ENCODE measurements around the gene USF3.

USF3 gene

DNA sequence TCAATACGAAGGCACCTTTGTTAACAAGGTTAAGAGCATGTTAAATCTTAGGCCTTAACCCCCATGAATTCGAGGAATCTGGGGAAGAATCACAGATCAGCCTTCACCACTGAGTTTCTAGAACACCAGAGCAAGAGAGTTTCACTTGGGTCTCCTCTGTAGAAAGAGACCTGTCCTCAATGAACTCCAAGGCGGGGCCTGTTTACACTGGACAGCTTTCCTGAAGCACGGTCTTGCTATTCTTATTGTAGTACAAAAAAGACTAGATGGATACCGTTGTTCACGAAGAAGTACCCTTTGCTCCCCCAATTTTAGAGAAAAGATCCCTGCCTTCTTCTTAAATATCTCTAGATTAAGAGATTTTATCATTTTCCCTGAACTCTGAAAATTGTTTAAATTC, 64.9 kb downstream of the USF3 start:
- no peak for TF ChIP-seq Cebpa-rat (IDR thresholded peaks at IDR 0.05)
- Histone ChIP-seq H3K4me2 (0 out of 22 replicates have a peak overlapping the region, but pooled peaks of 1 of the 11 experiments have one; percentile 18), H3K9ac (no peak overlapping the region), H3K4me3 (no peak overlapping the region), H3K27ac (0 out of 22 replicates have a peak overlapping the region, but pooled peaks of 1 of the 11 experiments have one; percentile 10), H3K9me3 (replicated peaks in 1 of 11) (no peaks in the 10 kb centered on the region), H3K27me3 (no peaks in the 10 kb centered on the region), H4K20me1 (no peaks in the 10 kb centered on the region), H3K4me1 (peaks cover 0 to 11% (median 0%) of the 10 kb centered on the region in 10 experiments; a peak in 7 of 20 replicates), H3K36me3 (no peaks in the 10 kb centered on the region)

DNA sequence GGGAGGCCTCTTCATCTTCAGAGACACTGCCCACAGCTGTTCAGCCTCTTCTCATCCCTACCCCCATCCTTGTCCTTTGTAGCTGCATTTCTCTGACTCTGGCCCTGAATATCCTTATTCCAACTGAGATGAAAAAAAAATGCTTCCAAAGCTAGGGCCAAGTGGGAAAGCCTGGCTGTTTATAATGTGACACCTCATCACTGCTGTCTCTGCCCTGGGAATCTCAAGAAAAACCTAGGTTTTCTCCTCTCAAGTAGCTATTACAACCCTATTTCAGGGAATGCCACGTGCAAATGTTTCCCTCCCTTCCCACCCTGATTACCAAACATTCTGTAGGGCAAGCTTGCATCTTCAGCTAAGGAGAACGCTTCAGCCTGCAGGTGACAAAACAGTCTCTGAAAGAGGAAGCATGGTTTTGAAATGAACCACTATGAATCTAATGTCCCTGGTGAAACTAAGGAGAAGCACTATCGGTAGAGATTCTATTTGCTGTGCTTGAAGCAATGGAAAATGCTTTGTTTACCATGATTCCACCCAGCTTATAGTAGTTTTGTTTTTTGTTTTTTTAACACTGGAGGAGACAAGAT, 65.4 kb downstream of the USF3 start:
- Histone ChIP-seq H3K9ac (no peak overlapping the region), H3K36me3 (no peaks in the 10 kb centered on the region), H3K27me3 (no peaks in the 10 kb centered on the region), H4K20me1 (no peaks in the 10 kb centered on the region), H3K27ac (no peak overlapping the region), H3K4me1 (peaks cover 0 to 17% (median under 1%) of the 10 kb centered on the region in 10 experiments; a peak in 9 of 20 replicates), H3K4me2 (peak overlapping the region in 1 of 11 experiments; percentile 18; a peak in 1 of 22 replicates), H3K9me3 (replicated peaks in 1 of 11) (no peaks in the 10 kb centered on the region), H3K4me3 (no peak overlapping the region)
- no peak for TF ChIP-seq Cebpa-rat (IDR thresholded peaks at IDR 0.05)

DNA sequence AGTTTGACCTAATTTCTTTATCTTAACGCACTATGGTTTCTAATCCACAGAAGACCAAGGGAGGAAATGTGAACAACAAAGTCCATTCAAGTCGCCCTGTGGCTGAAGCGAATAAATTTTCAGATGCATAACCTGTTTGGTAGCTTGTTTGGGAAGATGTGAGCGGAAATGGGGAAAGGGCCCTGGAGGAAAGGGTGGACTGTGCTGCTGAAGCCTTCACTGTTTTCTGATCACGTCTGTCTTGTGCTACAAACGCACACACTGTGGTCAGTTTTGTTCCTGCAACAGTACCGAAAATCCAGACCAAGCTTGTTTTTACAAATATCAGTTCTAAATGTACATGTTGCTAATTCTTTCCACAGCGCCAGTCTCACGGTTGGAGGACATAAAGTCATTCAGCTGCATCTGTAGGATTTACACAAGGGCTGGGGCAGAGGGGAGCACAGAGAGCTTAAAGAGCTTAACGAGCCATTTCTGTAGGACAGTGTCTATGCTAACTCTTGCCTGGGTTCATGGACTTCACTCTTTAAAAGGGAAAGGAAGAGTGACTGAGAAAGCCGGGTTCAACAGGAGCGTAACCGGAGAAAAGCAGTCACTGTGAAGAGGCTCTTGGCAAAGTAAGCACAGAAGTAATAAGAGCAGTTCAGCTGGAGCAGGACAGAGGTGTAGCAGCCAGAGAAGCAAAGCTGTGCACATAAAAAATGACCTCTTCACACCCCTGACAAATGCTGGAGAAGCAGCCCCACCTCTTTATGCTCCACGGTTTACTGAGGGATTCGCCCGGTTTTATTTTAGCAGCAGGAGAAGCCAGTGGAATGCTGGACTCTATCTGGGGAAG, 66.6 kb downstream of the USF3 start:
- H3K4me3 ChIP-seq = no peak overlapping the region
- H3K9ac ChIP-seq = no peak overlapping the region
- H4K20me1 ChIP-seq = no peaks in the 10 kb centered on the region
- TF ChIP-seq Cebpa-rat (IDR thresholded peaks at IDR 0.05) = no peak
- no peaks in the 10 kb centered on the region for H3K27me3 ChIP-seq
- H3K4me2 ChIP-seq = no peak overlapping the region
- no peak overlapping the region for H3K27ac ChIP-seq
- H3K36me3 ChIP-seq = no peaks in the 10 kb centered on the region
- peaks cover 0 to 24% (median 4%) of the 10 kb centered on the region in 10 experiments; a peak in 9 of 20 replicates for H3K4me1 ChIP-seq
- no peaks in the 10 kb centered on the region for H3K9me3 ChIP-seq (replicated peaks in 1 of 11)

DNA sequence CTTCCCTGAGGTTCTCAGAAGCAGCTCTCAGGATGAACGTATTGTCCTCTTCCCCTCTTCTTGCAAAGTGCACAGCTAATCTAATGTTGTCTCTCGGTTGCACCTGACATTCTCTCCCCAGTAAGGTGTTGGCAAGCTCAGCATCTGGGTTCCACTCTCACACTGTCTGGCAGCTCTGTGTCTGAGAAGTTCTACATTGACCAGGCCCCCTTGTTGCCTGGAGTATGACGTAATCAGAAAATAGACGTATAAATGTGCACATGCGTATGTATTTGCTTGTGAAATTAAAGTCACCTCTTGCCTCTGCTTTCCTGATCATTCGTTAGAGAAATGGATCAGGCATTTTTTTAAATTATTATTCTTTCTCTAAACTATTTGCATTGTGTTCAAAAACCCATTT, 67.7 kb downstream of the USF3 start:
- no peaks in the 10 kb centered on the region for H3K9me3 ChIP-seq (replicated peaks in 1 of 11)
- no peak overlapping the region for H3K4me3 ChIP-seq
- no peaks in the 10 kb centered on the region for H3K27me3 ChIP-seq
- H3K27ac ChIP-seq = no peak overlapping the region
- H4K20me1 ChIP-seq = no peaks in the 10 kb centered on the region
- peak in 1 of 11 experiments; percentile 50; a peak in 1 of 22 replicates for TF ChIP-seq Cebpa-rat (IDR thresholded peaks at IDR 0.05)
- no peak overlapping the region for H3K9ac ChIP-seq
- H3K4me2 ChIP-seq = no peak overlapping the region
- no peaks in the 10 kb centered on the region for H3K36me3 ChIP-seq
- peaks cover 0 to 24% (median 4%) of the 10 kb centered on the region in 10 experiments; a peak in 9 of 20 replicates for H3K4me1 ChIP-seq

DNA sequence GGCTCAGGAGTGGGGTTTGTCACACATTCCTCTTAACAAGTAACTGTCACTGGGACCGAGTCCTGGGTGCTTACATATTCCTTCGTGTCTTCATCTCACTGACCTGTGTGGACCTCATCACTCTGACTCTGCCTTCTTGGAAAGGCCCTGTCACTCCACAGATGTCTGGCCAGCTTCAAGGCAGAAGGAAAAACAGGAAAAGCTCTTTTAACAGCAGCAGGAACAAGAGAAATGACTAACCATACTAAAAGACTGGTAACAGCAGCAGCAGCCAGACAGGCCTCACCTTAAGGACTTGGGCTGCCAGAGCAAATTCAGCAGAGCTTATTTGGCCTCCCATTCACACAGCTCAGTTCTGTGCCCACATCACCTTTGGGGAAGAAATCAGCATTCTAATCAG, 68.1 kb downstream of the USF3 start:
- Histone ChIP-seq H3K36me3 (no peaks in the 10 kb centered on the region), H3K27me3 (no peaks in the 10 kb centered on the region), H3K27ac (no peak overlapping the region), H3K4me1 (peaks cover 0 to 24% (median 4%) of the 10 kb centered on the region in 10 experiments; a peak in 9 of 20 replicates), H3K9ac (no peak overlapping the region), H3K9me3 (replicated peaks in 1 of 11) (no peaks in the 10 kb centered on the region), H4K20me1 (no peaks in the 10 kb centered on the region), H3K4me2 (no peak overlapping the region), H3K4me3 (no peak overlapping the region)
- TF ChIP-seq Cebpa-rat (IDR thresholded peaks at IDR 0.05) = no peak

DNA sequence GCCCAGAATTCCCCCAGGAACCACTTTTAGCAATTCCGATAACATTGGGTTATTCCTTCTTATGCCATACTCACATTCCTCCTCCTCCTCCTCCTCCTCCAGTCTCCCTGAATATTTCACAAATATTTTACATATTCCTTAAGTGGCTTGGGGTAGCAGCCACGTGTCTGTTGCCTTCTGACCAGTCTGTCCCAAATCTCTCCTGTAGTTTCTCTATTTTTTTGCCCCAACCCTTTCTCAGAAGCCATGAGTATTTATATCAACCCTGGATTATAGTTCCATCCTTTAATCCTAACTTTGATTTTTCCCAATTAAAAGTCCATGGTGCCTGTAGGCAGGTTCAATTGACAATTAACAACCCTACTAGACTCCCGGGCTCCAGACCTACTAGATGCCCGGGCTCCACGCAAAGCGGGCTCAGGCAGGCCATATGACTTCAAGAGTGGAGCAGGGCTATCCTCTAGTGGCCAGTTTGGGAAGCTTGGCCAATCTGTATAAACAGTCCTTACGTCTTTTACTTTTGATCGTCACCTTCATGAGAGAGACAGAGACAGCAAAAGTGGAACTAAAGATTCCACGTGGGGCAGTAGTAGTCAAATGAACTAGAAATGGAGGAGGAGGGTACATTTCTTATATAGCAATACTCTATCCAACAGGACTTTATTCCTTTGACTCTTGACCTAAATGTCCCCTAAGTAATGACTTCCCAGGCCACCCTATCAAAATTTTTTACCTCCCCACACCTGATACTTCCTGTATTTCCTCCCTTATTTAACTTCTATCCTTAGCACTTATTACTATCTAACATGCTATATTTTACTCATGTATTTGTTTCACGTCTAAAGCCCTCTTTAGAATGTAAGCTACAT, 69.7 kb downstream of the USF3 start:
- H3K4me2 ChIP-seq = peak overlapping the region in 3 of 11 experiments; percentile 18 to 61 (median 27); a peak in 3 of 22 replicates
- H3K9me3 ChIP-seq (replicated peaks in 1 of 11) = no peaks in the 10 kb centered on the region
- no peaks in the 10 kb centered on the region for H4K20me1 ChIP-seq
- H3K27ac ChIP-seq = no peak overlapping the region
- TF ChIP-seq Cebpa-rat (IDR thresholded peaks at IDR 0.05) = no peak
- no peak overlapping the region for H3K4me3 ChIP-seq
- peaks cover 0 to 24% (median 4%) of the 10 kb centered on the region in 10 experiments; a peak in 9 of 20 replicates for H3K4me1 ChIP-seq
- H3K27me3 ChIP-seq = no peaks in the 10 kb centered on the region
- H3K36me3 ChIP-seq = no peaks in the 10 kb centered on the region
- H3K9ac ChIP-seq = no peak overlapping the region; a peak in 1 of 22 replicates

DNA sequence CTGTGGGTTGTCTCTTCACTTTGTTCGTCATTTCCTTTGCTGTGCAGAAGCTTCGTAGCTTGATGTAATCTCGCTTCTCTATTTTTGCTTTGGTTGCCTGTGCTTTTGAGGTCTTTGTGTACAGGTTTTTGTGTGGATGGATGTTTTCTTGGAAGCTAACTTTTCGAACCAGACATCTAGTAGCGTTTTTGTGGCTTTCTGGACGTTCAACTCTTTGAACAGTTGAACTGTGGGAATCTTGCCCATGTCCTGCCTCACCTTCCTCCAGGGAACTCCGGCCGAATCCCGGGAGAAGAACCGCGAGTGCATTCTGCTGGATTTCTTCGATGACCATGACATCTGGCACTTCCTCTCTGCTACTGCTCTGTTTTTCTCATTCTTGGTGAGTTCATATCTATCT, 70.6 kb downstream of the USF3 start:
- H3K9ac ChIP-seq = no peak overlapping the region
- no peaks in the 10 kb centered on the region for H3K9me3 ChIP-seq (replicated peaks in 1 of 11)
- no peaks in the 10 kb centered on the region for H3K36me3 ChIP-seq
- peak overlapping the region in 4 of 11 experiments; percentile 4 to 61 (median 30); a peak in 5 of 22 replicates for H3K4me2 ChIP-seq
- no peak overlapping the region for H3K4me3 ChIP-seq
- H3K27ac ChIP-seq = no peak overlapping the region
- TF ChIP-seq Cebpa-rat (IDR thresholded peaks at IDR 0.05) = no peak
- no peaks in the 10 kb centered on the region for H4K20me1 ChIP-seq
- H3K27me3 ChIP-seq = no peaks in the 10 kb centered on the region
- H3K4me1 ChIP-seq = peaks cover 0 to 18% (median 3%) of the 10 kb centered on the region in 10 experiments; a peak in 9 of 20 replicates

DNA sequence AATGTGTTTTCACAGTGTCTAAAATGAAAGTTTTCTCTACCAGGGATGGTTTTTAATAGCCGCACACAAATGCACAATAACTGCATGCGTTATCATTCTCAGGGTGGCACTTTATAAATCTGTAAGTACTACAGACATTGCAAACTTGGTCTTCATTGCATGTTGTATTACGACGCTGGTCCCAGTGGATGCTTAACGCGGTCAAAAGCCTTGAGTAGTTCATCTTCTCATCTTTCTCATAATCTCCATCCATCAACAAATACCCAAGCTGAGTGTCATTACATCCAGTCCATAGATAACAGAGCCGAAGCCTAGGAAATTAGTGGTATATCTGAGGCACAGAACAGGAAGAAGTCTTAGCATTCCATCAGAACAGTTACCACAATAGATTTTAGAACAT, 72.6 kb downstream of the USF3 start:
- Histone ChIP-seq H4K20me1 (no peaks in the 10 kb centered on the region), H3K36me3 (no peaks in the 10 kb centered on the region), H3K4me2 (no peak overlapping the region), H3K4me3 (no peak overlapping the region), H3K27me3 (no peaks in the 10 kb centered on the region), H3K27ac (no peak overlapping the region), H3K9me3 (replicated peaks in 1 of 11) (no peaks in the 10 kb centered on the region), H3K4me1 (peaks cover 0 to 24% (median 11%) of the 10 kb centered on the region in 10 experiments; a peak in 15 of 20 replicates), H3K9ac (no peak overlapping the region)
- TF ChIP-seq Cebpa-rat (IDR thresholded peaks at IDR 0.05) = no peak

DNA sequence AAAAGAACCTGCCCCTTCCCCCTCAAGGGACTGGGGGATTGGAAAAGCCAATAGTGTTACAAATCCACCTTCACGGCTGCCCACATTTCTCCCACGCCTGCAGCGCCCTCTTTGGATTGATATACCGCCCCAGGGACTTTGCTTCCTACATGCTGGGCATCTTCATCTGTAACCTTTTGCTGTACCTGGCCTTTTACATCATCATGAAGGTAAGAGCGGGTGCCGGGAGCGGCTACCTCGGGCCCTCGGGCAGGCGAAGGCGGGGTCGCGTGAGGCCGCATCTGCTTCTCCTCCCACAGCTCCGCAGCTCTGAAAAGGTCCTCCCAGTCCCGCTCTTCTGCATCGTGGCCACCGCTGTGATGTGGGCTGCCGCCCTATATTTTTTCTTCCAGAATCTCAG, 73.1 kb downstream of the USF3 start:
- H3K27ac ChIP-seq = no peak overlapping the region
- no peak overlapping the region for H3K4me3 ChIP-seq
- no peak for TF ChIP-seq Cebpa-rat (IDR thresholded peaks at IDR 0.05)
- H3K36me3 ChIP-seq = no peaks in the 10 kb centered on the region
- no peaks in the 10 kb centered on the region for H3K27me3 ChIP-seq
- H3K4me1 ChIP-seq = peaks cover 0 to 24% (median 11%) of the 10 kb centered on the region in 10 experiments; a peak in 15 of 20 replicates
- H4K20me1 ChIP-seq = no peaks in the 10 kb centered on the region
- no peak overlapping the region for H3K4me2 ChIP-seq
- H3K9me3 ChIP-seq (replicated peaks in 1 of 11) = no peaks in the 10 kb centered on the region
- H3K9ac ChIP-seq = no peak overlapping the region
